ENCODE measurements around the gene KDM4C. TPM values are rescaled to one million over a fixed set of nuclear protein-coding genes. Genes with fewer than 3 reads are reported as not detected.
A peak's percentile ranks its signal among the peaks of the same experiment; 100 is the strongest.

Gene KDM4C
- polyA plus RNA-seq, 4 donors = 12.6 to 27.3 (median 18.9) TPM

GRCh38 chr9:7121055-7121454 is 363.3 kb downstream of the KDM4C start:
- FAIRE-seq (no peak), DNase-seq (no peak)
- WGBS, 3 donors = 79 to 90% (median 84%) methylated on average over 2 of the region's 2 CpGs
- Histone ChIP-seq H3K4me3 (ENCODE audit: low read depth in 1 of 3, low read length in 3 of 3) (no peak overlapping the region), H3K27me3 (ENCODE audit: control insufficient read depth in 3 of 3, insufficient read depth in 3 of 3, low read length in 3 of 3) (no peaks in the 10 kb centered on the region), H3K27ac (ENCODE audit: low read depth in 1 of 3, low read length in 2 of 3) (no peak overlapping the region), H3K9me3 (ENCODE audit: control insufficient read depth in 2 of 2, insufficient read depth in 1 of 2, low read depth in 1 of 2, low read length in 1 of 2) (no peaks in the 10 kb centered on the region), H3K4me1 (ENCODE audit: control insufficient read depth in 3 of 3, insufficient read depth in 2 of 3, low read depth in 1 of 3, low read length in 2 of 3) (peaks cover 0 to 2% (median 0%) of the 10 kb centered on the region in 3 donors), H3K36me3 (ENCODE audit: control insufficient read depth in 3 of 3, insufficient read depth in 2 of 3, low read depth in 1 of 3, low read length in 3 of 3) (peaks cover 0 to 8% (median 5%) of the 10 kb centered on the region in 3 donors)

GRCh38 chr9:7121664-7122063 is 363.9 kb downstream of the KDM4C start:
- 100% methylated on average over 1 of the region's 1 CpG for WGBS, 3 donors

DNA sequence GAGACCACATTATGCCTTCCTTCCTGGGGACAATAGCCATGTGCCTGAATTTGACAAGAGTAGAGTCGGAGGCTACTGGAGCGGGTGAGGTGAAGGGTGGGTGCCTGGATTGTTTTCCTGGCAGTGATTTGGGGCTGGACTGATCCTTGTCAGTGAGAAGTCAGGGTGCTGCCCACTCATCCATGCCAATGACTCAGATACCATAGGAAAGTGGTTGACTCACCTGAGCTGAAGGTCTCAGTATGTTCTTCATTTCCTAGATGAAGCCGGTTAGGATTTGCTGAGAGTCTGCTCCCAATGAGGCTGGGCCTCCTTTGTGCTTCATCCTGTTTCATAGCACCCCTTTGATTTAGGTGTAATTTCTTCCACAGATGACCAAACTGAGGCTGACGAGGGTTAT is 366.0 kb downstream of the KDM4C start:
- DNase-seq (no peak), FAIRE-seq (no peak)
- no peaks in the 10 kb centered on the region for H3K27me3 ChIP-seq (ENCODE audit: control insufficient read depth in 3 of 3, insufficient read depth in 3 of 3, low read length in 3 of 3)
- peaks cover 0 to 2% (median 0%) of the 10 kb centered on the region in 3 donors for H3K4me1 ChIP-seq (ENCODE audit: control insufficient read depth in 3 of 3, insufficient read depth in 2 of 3, low read depth in 1 of 3, low read length in 2 of 3)
- no peaks in the 10 kb centered on the region for H3K9me3 ChIP-seq (ENCODE audit: control insufficient read depth in 2 of 2, insufficient read depth in 1 of 2, low read depth in 1 of 2, low read length in 1 of 2)
- H3K4me3 ChIP-seq (ENCODE audit: low read depth in 1 of 3, low read length in 3 of 3) = no peak overlapping the region
- H3K27ac ChIP-seq (ENCODE audit: low read depth in 1 of 3, low read length in 2 of 3) = no peak overlapping the region
- WGBS, 3 donors = 95 to 99% (median 98%) methylated on average over 4 of the region's 4 CpGs
- H3K36me3 ChIP-seq (ENCODE audit: control insufficient read depth in 3 of 3, insufficient read depth in 2 of 3, low read depth in 1 of 3, low read length in 3 of 3) = peaks cover 2 to 10% (median 9%) of the 10 kb centered on the region in 3 donors

More at GRCh38 chr9:7121664-7122063, 363.9 kb downstream of the KDM4C start:
- H3K4me1 ChIP-seq (ENCODE audit: control insufficient read depth in 3 of 3, insufficient read depth in 2 of 3, low read depth in 1 of 3, low read length in 2 of 3) = peaks cover 0 to 2% (median 0%) of the 10 kb centered on the region in 3 donors
- H3K27ac ChIP-seq (ENCODE audit: low read depth in 1 of 3, low read length in 2 of 3) = no peak overlapping the region
- H3K4me3 ChIP-seq (ENCODE audit: low read depth in 1 of 3, low read length in 3 of 3) = no peak overlapping the region
- no peak for FAIRE-seq
- no peaks in the 10 kb centered on the region for H3K27me3 ChIP-seq (ENCODE audit: control insufficient read depth in 3 of 3, insufficient read depth in 3 of 3, low read length in 3 of 3)
- H3K9me3 ChIP-seq (ENCODE audit: control insufficient read depth in 2 of 2, insufficient read depth in 1 of 2, low read depth in 1 of 2, low read length in 1 of 2) = no peaks in the 10 kb centered on the region
- peak in 1 of 2 donors; percentile 25 for DNase-seq
- peaks cover 0 to 8% (median 5%) of the 10 kb centered on the region in 3 donors for H3K36me3 ChIP-seq (ENCODE audit: control insufficient read depth in 3 of 3, insufficient read depth in 2 of 3, low read depth in 1 of 3, low read length in 3 of 3)

- Histone ChIP-seq H3K4me1 (ENCODE audit: control insufficient read depth in 3 of 3, insufficient read depth in 2 of 3, low read depth in 1 of 3, low read length in 2 of 3) (peaks cover 0 to 2% (median 0%) of the 10 kb centered on the region in 3 donors), H3K36me3 (ENCODE audit: control insufficient read depth in 3 of 3, insufficient read depth in 2 of 3, low read depth in 1 of 3, low read length in 3 of 3) (peaks cover 4 to 19% (median 10%) of the 10 kb centered on the region in 3 donors), H3K27ac (ENCODE audit: low read depth in 1 of 3, low read length in 2 of 3) (no peak overlapping the region), H3K4me3 (ENCODE audit: low read depth in 1 of 3, low read length in 3 of 3) (no peak overlapping the region), H3K27me3 (ENCODE audit: control insufficient read depth in 3 of 3, insufficient read depth in 3 of 3, low read length in 3 of 3) (no peaks in the 10 kb centered on the region), H3K9me3 (ENCODE audit: control insufficient read depth in 2 of 2, insufficient read depth in 1 of 2, low read depth in 1 of 2, low read length in 1 of 2) (no peaks in the 10 kb centered on the region)
- 96 to 97% (median 97%) methylated on average over 2 of the region's 2 CpGs for WGBS, 3 donors
- FAIRE-seq (no peak), DNase-seq (no peak)
Observed at GRCh38 chr9:7125231-7125630, 367.5 kb downstream of the KDM4C start.

DNA sequence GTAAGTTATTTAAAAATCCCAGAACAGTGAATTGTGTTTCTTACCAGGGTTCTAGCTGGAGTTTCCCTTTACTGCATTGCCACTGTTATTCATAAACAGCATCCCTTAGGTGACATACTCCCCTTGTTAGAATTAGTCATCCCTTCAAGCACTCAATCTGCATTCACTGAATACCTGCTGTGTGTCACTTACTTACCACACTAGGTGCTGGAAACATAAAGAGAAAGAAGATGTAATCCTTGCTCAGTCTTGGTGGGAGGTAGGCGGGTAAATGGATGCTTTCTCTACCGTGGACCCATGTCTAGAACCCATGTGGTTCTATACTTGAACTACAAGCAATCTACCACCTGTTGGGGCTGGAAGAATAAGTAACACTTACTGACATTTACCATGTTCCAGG is 371.6 kb downstream of the KDM4C start:
- Histone ChIP-seq H3K36me3 (ENCODE audit: control insufficient read depth in 3 of 3, insufficient read depth in 2 of 3, low read depth in 1 of 3, low read length in 3 of 3) (peaks cover 7 to 19% (median 15%) of the 10 kb centered on the region in 3 donors), H3K4me3 (ENCODE audit: low read depth in 1 of 3, low read length in 3 of 3) (no peak overlapping the region), H3K9me3 (ENCODE audit: control insufficient read depth in 2 of 2, insufficient read depth in 1 of 2, low read depth in 1 of 2, low read length in 1 of 2) (no peaks in the 10 kb centered on the region), H3K27ac (ENCODE audit: low read depth in 1 of 3, low read length in 2 of 3) (no peak overlapping the region), H3K4me1 (ENCODE audit: control insufficient read depth in 3 of 3, insufficient read depth in 2 of 3, low read depth in 1 of 3, low read length in 2 of 3) (no peaks in the 10 kb centered on the region), H3K27me3 (ENCODE audit: control insufficient read depth in 3 of 3, insufficient read depth in 3 of 3, low read length in 3 of 3) (no peaks in the 10 kb centered on the region)
- FAIRE-seq (no peak), DNase-seq (no peak)
- 43 to 77% (median 65%) methylated on average over 2 of the region's 2 CpGs for WGBS, 3 donors

DNA sequence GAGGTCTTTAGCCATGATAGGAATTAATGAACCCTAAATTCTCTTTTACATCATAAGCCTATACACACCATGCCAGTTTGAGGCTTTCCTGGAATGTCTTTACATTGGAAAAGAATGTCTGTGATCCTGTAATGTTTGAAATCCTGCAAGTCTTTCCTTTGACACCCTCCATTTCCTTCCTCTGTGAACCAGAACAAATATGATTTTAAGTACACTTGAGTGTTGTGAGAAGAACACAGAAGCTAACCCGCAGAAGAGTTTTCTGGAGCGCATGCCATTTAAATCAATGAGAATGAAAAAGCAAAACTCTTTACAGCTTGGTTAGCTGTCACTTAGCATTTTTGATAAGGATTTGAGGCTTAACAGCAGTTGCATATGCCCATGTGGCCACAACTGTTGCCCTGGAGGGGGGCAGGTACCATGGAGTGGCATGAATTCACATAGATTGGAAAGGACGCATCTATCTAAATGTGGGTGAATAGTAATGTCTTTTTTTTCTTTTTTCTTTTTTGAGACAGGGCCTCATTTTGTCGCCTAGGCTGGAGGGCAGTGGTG is 372.6 kb downstream of the KDM4C start:
- DNase-seq = no peak
- Histone ChIP-seq H3K4me1 (ENCODE audit: control insufficient read depth in 3 of 3, insufficient read depth in 2 of 3, low read depth in 1 of 3, low read length in 2 of 3) (no peaks in the 10 kb centered on the region), H3K4me3 (ENCODE audit: low read depth in 1 of 3, low read length in 3 of 3) (no peak overlapping the region), H3K9me3 (ENCODE audit: control insufficient read depth in 2 of 2, insufficient read depth in 1 of 2, low read depth in 1 of 2, low read length in 1 of 2) (no peaks in the 10 kb centered on the region), H3K27me3 (ENCODE audit: control insufficient read depth in 3 of 3, insufficient read depth in 3 of 3, low read length in 3 of 3) (no peaks in the 10 kb centered on the region), H3K27ac (ENCODE audit: low read depth in 1 of 3, low read length in 2 of 3) (no peak overlapping the region), H3K36me3 (ENCODE audit: control insufficient read depth in 3 of 3, insufficient read depth in 2 of 3, low read depth in 1 of 3, low read length in 3 of 3) (peaks cover 7 to 19% (median 13%) of the 10 kb centered on the region in 3 donors)
- WGBS, 3 donors = 95 to 98% (median 97%) methylated on average over 4 of the region's 4 CpGs
- no peak for FAIRE-seq

DNA sequence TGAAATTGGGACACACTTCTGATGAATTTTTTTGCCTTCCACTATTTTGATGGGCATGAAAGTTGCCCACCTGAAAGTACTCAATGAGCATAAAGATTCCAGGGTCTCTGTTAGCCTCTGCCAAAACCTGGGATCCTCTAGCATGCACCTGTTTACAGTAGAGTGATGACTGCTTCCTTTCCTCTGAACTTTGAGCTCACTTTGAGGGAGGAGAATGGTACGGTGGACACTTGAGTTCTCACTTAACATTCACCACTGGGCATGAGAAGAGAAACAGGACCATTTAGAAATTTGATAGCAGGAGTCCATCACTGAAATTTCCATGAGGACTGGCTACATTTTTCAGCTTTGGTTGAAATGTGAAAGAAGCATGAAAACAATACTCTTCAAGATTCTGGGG is 374.8 kb downstream of the KDM4C start:
- Histone ChIP-seq H3K27ac (ENCODE audit: low read depth in 1 of 3, low read length in 2 of 3) (no peak overlapping the region), H3K27me3 (ENCODE audit: control insufficient read depth in 3 of 3, insufficient read depth in 3 of 3, low read length in 3 of 3) (no peaks in the 10 kb centered on the region), H3K4me1 (ENCODE audit: control insufficient read depth in 3 of 3, insufficient read depth in 2 of 3, low read depth in 1 of 3, low read length in 2 of 3) (no peaks in the 10 kb centered on the region), H3K36me3 (ENCODE audit: control insufficient read depth in 3 of 3, insufficient read depth in 2 of 3, low read depth in 1 of 3, low read length in 3 of 3) (peaks cover 7 to 19% (median 13%) of the 10 kb centered on the region in 3 donors), H3K9me3 (ENCODE audit: control insufficient read depth in 2 of 2, insufficient read depth in 1 of 2, low read depth in 1 of 2, low read length in 1 of 2) (no peaks in the 10 kb centered on the region), H3K4me3 (ENCODE audit: low read depth in 1 of 3, low read length in 3 of 3) (no peak overlapping the region)
- DNase-seq (no peak), FAIRE-seq (no peak)
- WGBS, 3 donors = 0 to 9% (median 0%) methylated on average over 1 of the region's 1 CpG

DNA sequence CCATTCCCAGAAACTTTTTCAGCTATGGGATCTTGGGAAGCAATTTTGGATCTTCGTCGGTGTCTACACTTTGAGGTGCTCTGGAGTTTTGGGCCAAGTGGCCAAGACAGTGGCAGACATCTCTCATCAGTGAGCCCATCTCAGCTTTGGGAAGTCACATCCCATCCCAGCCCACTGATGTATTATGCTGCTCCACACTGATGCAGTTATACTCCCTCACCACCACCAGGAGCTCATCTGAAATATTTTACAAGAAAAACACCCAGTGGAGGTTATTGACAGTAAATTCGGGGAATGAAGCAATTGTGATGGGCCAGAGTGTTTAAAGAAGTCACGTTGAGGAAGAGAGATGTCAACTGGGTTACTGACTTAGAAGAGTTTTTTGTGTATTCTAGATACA is 378.0 kb downstream of the KDM4C start:
- Histone ChIP-seq H3K9me3 (ENCODE audit: control insufficient read depth in 2 of 2, insufficient read depth in 1 of 2, low read depth in 1 of 2, low read length in 1 of 2) (no peaks in the 10 kb centered on the region), H3K27me3 (ENCODE audit: control insufficient read depth in 3 of 3, insufficient read depth in 3 of 3, low read length in 3 of 3) (no peaks in the 10 kb centered on the region), H3K36me3 (ENCODE audit: control insufficient read depth in 3 of 3, insufficient read depth in 2 of 3, low read depth in 1 of 3, low read length in 3 of 3) (peaks cover 3 to 12% (median 11%) of the 10 kb centered on the region in 3 donors), H3K27ac (ENCODE audit: low read depth in 1 of 3, low read length in 2 of 3) (no peak overlapping the region), H3K4me1 (ENCODE audit: control insufficient read depth in 3 of 3, insufficient read depth in 2 of 3, low read depth in 1 of 3, low read length in 2 of 3) (no peaks in the 10 kb centered on the region), H3K4me3 (ENCODE audit: low read depth in 1 of 3, low read length in 3 of 3) (no peak overlapping the region)
- no peak for DNase-seq
- no peak for FAIRE-seq
- 85 to 95% (median 92%) methylated on average over 4 of the region's 4 CpGs for WGBS, 3 donors

DNA sequence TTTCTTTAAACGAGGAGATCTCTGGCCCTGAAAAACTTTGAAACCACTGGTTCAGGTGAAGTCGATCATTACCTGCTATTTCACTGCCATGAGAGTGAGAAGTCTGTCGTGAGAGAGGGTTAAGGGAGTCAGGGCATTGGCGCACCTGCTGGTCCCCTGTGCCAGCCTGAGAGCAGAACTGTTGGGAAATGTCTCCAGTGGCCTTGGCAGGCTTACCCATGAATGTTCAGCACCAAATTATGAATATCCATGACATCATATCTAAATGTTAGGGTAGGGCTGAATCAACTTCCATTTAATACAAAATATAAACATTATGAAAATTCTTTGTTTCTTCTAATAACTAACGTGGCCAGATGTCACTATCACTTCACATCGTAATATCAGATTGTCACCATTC is 379.3 kb downstream of the KDM4C start:
- no peaks in the 10 kb centered on the region for H3K27me3 ChIP-seq (ENCODE audit: control insufficient read depth in 3 of 3, insufficient read depth in 3 of 3, low read length in 3 of 3)
- no peaks in the 10 kb centered on the region for H3K4me1 ChIP-seq (ENCODE audit: control insufficient read depth in 3 of 3, insufficient read depth in 2 of 3, low read depth in 1 of 3, low read length in 2 of 3)
- H3K36me3 ChIP-seq (ENCODE audit: control insufficient read depth in 3 of 3, insufficient read depth in 2 of 3, low read depth in 1 of 3, low read length in 3 of 3) = peaks cover 0 to 10% (median 9%) of the 10 kb centered on the region in 3 donors
- no peak for FAIRE-seq
- 92 to 94% (median 92%) methylated on average over 6 of the region's 6 CpGs for WGBS, 3 donors
- H3K9me3 ChIP-seq (ENCODE audit: control insufficient read depth in 2 of 2, insufficient read depth in 1 of 2, low read depth in 1 of 2, low read length in 1 of 2) = no peaks in the 10 kb centered on the region
- no peak overlapping the region for H3K27ac ChIP-seq (ENCODE audit: low read depth in 1 of 3, low read length in 2 of 3)
- no peak overlapping the region for H3K4me3 ChIP-seq (ENCODE audit: low read depth in 1 of 3, low read length in 3 of 3)
- DNase-seq = no peak
